Liver (tissue), 3 donors: ENCODE results near the gene TECTA.

Source experiments
- ATF3 ChIP-seq: IDR thresholded peaks from 2 replicates; pipeline ENCODE4 v1.6.1; 2016; ENCODE audit warnings: antibody characterized with exemption
- CTCF ChIP-seq: fragments of 150-350 bp; IDR thresholded peaks from 2 replicates; pipeline ENCODE4 v1.5.1; 2017; ENCODE audit warnings: improper control_type of control experiment, low read depth, low read length; ENCODE audit not compliant: missing input control
- EGR1 ChIP-seq, 2 donors: IDR thresholded peaks; 2 replicates each; pipeline ENCODE4 v1.6.1; 2016 to 2018; ENCODE audit warnings: antibody characterized with exemption in 2 of 2, low read depth in 2 of 2
- FOXA2 ChIP-seq: IDR thresholded peaks from 2 replicates; pipeline ENCODE4 v1.6.1; 2016; ENCODE audit warnings: antibody characterized with exemption
- GABPA ChIP-seq, 2 donors: IDR thresholded peaks in 1 of 2; conservative IDR thresholded peaks in 1 of 2; 2 replicates each; pipeline ENCODE4 v1.6.1; 2016; ENCODE audit warnings: antibody characterized with exemption in 2 of 2, mild to moderate bottlenecking in 1 of 2, moderate library complexity in 1 of 2
- MAX ChIP-seq: IDR thresholded peaks from 2 replicates; pipeline ENCODE4 v1.6.1; 2016; ENCODE audit warnings: antibody characterized with exemption
- REST ChIP-seq: IDR thresholded peaks from 2 replicates; pipeline ENCODE4 v1.6.1; 2016; ENCODE audit warnings: antibody characterized with exemption, mild to moderate bottlenecking
- TAF1 ChIP-seq: conservative IDR thresholded peaks from 2 replicates; pipeline ENCODE4 v1.6.1; 2016; ENCODE audit warnings: antibody characterized with exemption, mild to moderate bottlenecking
- ZBTB33 ChIP-seq: IDR thresholded peaks from 2 replicates; pipeline ENCODE4 v1.6.1; 2016; ENCODE audit warnings: antibody characterized with exemption
- donor health status: healthy.
- donor health status: healthy.

GRCh38 chr11:121057922-121058321, 43.1 kb upstream of the TECTA start:
- TF ChIP-seq CTCF = no peak
- no peak for TF ChIP-seq EGR1 (IDR thresholded peaks at IDR 0.05; ENCODE audit: low read depth in 2 of 2)
- no peak for TF ChIP-seq REST
- no peak for TF ChIP-seq TAF1
- no peak for TF ChIP-seq MAX
- no peak for TF ChIP-seq ATF3
- TF ChIP-seq ZBTB33 = no peak
- no peak for TF ChIP-seq FOXA2
- TF ChIP-seq GABPA (IDR thresholded peaks at IDR 0.05 in 1 of 2, conservative IDR thresholded peaks at IDR 0.05 in 1 of 2) = no peak
